ENCODE results near the gene TSC2. TPM values are rescaled to one million over a fixed set of nuclear protein-coding genes. Genes with fewer than 3 reads are reported as not detected.
A peak's percentile ranks its signal among the peaks of the same experiment; 100 is the strongest.

TSC2 gene
- total and polyA plus RNA-seq, 2 donors (not counting 3 experiments of a cell fraction or from before 2014, with no cell fraction given), result 87.9 to 144 TPM

DNA sequence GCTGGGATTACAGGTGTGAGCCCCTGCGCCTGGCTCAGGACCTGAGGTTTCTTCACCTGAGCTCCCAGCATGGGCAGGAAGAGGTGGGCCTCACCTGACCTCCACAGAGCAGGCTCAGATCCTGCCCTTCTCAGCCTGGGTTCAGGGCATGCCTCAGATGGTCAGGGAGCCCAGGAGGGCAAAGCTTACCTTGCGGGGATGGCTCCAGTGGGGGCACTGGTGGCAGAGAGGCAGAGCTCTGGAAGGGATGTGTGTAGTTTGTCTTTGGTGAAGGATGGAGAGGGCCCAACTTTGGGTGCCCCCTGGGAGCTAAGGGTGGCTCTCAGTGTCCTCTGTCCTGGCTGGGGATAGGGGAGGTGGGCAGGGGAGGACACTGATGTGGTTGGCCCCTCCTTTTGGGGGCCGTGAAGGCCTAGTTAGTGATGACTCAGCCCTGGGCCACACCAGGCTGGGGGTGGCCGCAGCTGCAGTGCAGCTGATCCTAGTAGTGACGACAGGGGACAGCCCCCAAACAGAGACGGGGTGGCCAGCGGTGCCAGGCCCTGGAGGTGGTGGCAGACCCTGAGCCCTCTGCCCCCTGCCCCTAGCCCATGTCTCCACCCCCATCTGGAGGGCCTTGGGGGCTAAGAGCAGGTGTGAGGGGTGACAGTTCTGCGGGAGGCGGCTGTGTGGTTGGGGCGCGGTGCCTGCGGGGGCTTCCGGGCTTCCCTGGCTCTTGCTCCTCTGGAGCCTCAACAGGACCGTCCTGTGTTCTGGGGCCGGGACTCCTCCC is 15.3 kb upstream of the TSC2 start:
- H3K4me1 ChIP-seq (ENCODE audit: control insufficient read depth, extremely low read depth, insufficient read depth, low read length), result peaks cover 58% of the 10 kb centered on the region
- H3K4me3 ChIP-seq (replicated peaks in 1 of 3; ENCODE audit: insufficient read depth in 1 of 3, low read depth in 1 of 3, low read length in 3 of 3), result no peak overlapping the region
- FAIRE-seq (peak; percentile 40), DNase-seq (ENCODE audit: low read depth, low spot score) (no peak)
- BruUV-seq (replicated peaks), result no TSS peak
- H3K9me1 ChIP-seq (replicated peaks; ENCODE audit: control insufficient read depth, extremely low read depth, insufficient read depth, low read length), result no peaks in the 10 kb centered on the region
- dilution Hi-C loops (cut with MboI; ENCODE audit: extremely low pct_ligation_motif_present, low sequenced_read_pairs), result loop anchor here (25.0 kb wide), 1 partner anchor 130 kb away; the partner anchor contains the start of gene TRAF7
- no peaks in the 10 kb centered on the region for H3K9me3 ChIP-seq (replicated peaks; ENCODE audit: control insufficient read depth, insufficient read depth, low read length)
- no peak overlapping the region for H3K9ac ChIP-seq (replicated peaks; ENCODE audit: extremely low read depth, insufficient read depth, low read length)
- no peak overlapping the region for H2AFZ ChIP-seq (ENCODE audit: low read depth, low read length)
- ChIA-PET POLR2A (interaction anchor here (0.6 to 1.2 kb wide), 2 partner anchors 123 to 505 kb away, joined by 4 read pairs; partner anchors contain the start of genes PDPK1 and TRAF7), CTCF (interaction anchor here (0.8 to 3.6 kb wide), 5 partner anchors 9 to 108 kb away, joined by 4 to 21 read pairs (median 12); partner anchors contain the start of genes NTHL1 and TSC2)
- H3K27ac ChIP-seq (ENCODE audit: insufficient read depth, low read depth, low read length), result peak overlapping the region; percentile 77
- H3K79me2 ChIP-seq (ENCODE audit: control insufficient read depth, insufficient read depth, low read length), result peaks cover 24% of the 10 kb centered on the region
- no peaks in the 10 kb centered on the region for H4K20me1 ChIP-seq (replicated peaks; ENCODE audit: control insufficient read depth, extremely low read depth, insufficient read depth, low read length)
- no peak for TF ChIP-seq POLR2AphosphoS5 (IDR thresholded peaks at IDR 0.05; ENCODE audit: insufficient read depth, low read depth, low read length)
- TF ChIP-seq JUN (IDR thresholded peaks at IDR 0.05; ENCODE audit: borderline replicate concordance, insufficient read depth, insufficient read length, low read depth), result no peak
- TF ChIP-seq MYC (IDR thresholded peaks at IDR 0.05; ENCODE audit: low read depth, low read length), result no peak
- TF ChIP-seq, protein P1, sequence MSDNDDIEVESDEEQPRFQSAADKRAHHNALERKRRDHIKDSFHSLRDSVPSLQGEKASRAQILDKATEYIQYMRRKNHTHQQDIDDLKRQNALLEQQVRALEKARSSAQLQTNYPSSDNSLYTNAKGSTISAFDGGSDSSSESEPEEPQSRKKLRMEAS (IDR thresholded peaks at IDR 0.05; ENCODE audit: insufficient read depth, insufficient read length), result no peak
- no peak for TF ChIP-seq EZH2 (IDR thresholded peaks at IDR 0.05; ENCODE audit: borderline replicate concordance, low read depth, low read length, severe bottlenecking)
- H3K4me2 ChIP-seq (ENCODE audit: insufficient read depth, low read length), result peak overlapping the region; percentile 9
- peaks cover 0 to 4% of the 10 kb centered on the region in 2 experiments for H3K36me3 ChIP-seq (ENCODE audit: control insufficient read depth in 2 of 2, extremely low read depth in 1 of 2, insufficient read depth in 2 of 2, low read length in 2 of 2)
- intact Hi-C loops (cut with micrococcal nuclease), result loop anchor here (1.0 kb wide), 1 partner anchor 15 kb away; the partner anchor contains the start of genes NTHL1 and TSC2
- H3K27me3 ChIP-seq (ENCODE audit: control insufficient read depth in 2 of 2, insufficient read depth in 2 of 2, low read length in 2 of 2), result no peaks in the 10 kb centered on the region

Data from endothelial cell of umbilical vein (primary cell).